T1000 (cell line): ENCODE data around the gene GDAP2.
"Not testable (repeated sequence)": the region's sequence is repeated elsewhere in the genome, so short reads cannot be mapped to it uniquely, and the experiment has no call there.

ENCODE experiments used
- DNase-seq: peaks from one replicate; lab custom pipeline; 2025; ENCODE audit warnings: mixed read lengths; lab: John Stamatoyannopoulos, UW

The GDAP2 gene

DNA sequence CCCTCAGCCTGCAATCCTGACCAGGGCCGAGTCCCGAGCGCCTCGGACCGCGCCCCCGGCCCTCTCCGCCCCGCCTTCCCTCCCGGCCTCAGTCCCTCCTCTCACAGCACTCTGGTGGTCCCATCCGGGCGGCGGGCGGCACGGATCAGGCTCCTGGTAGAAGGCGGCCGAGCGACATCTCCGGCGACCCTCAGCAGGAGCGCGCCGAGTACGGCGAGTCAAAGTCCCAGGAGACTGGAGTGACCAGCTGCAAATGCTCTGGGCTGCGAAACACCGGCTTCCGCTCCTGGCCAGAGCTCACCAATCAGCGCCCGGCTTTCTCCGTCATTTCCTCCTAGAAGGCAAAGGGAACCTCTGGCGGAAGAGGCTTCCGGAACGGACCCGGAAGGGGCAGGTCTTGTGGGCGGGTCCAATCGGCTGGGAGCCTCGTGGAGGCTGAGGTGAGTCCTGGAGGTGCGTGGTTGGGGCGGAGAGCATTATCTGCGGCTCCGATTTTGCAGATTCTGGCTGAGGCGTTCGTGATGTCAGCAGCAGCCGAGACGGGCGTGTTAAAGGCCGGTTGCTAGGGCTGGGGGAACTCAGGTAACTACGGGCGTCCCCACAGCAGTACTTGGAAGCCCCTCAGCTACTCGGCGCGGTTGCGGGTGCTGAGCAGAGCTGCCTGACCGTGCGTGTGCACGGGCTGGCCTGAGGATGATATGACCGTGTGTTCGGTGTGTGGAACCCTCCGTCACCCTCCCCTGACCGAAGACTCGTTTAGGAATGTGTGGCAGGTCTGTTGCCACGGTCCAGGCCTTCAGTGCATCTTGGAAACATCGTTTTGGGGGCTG is at the start of gene GDAP2, which contains the start of gene WDR3:
GDAP2 (minus strand) TSS at position 279 of the 830 bp plus-strand sequence. CDS start 9,264 bp downstream, outside the sequence.
WDR3 (plus strand) TSS at position 397 of the 830 bp plus-strand sequence. CDS start 3,581 bp downstream, outside the sequence.
- peak; percentile 93 for DNase-seq

DNA sequence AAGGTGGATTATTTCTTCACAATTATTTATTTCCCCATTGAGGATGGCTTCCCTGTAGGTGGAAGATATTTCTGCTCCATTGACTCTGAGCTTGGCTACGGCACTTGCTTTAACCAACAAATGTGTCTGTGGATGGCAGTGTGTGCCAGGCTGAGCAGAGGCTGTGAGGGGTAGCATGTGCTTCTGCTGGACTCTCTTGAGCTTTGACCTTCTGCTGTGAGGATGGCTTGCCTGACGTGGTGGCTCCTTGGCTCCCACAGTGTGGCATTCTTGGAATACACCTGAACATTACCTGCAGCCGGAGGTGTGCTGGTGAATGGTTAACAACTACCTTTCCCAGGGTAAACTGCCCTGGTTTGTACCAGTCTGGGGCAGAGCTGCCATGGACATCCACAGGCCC is 47.0 kb upstream of the GDAP2 start:
- no peak for DNase-seq

- no peak for DNase-seq
These were observed 42.4 kb upstream of the GDAP2 start for GRCh38 chr1:117971777-117972176.

DNA sequence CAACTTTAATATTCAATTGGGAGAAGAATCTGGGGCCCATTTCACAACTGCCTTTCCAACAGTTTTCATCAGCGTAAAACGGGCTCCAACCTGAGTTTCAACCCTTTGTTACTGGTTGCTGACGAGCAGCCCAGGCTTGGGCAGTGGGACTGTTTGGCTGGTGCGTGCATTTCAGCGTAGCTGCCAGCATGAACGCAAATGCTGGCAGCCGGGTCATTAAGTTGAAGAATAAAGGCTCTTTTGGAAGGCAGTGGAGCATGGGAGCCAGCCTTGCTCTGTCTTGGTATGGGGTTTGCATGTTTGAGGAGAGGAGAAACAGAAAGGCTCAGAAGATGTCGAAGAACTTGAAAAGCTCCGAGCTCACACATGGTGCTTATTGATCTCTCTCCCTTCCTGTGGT is 40.8 kb upstream of the GDAP2 start:
- DNase-seq, result no peak

DNA sequence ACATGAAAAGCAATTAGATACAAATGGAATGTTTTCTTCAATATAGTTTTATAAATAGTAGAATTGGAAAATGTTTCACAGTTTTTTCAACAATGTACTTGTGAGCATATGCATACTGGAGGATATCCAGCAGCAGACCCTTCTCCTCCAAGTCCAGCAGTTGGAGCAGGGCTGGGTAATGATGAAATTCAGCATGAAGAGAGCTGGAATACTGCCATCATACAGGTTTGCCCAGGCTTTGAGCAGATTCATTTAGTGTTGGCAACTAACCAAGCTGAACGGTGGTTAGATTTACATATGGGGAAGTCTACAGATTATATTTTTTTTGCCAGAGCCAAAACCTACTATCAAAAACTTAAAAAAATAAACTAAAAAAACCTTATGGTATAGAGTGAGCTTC is 38.5 kb upstream of the GDAP2 start:
- no peak for DNase-seq

GRCh38 chr1:117967477-117967876 is 38.1 kb upstream of the GDAP2 start:
- no peak for DNase-seq

DNA sequence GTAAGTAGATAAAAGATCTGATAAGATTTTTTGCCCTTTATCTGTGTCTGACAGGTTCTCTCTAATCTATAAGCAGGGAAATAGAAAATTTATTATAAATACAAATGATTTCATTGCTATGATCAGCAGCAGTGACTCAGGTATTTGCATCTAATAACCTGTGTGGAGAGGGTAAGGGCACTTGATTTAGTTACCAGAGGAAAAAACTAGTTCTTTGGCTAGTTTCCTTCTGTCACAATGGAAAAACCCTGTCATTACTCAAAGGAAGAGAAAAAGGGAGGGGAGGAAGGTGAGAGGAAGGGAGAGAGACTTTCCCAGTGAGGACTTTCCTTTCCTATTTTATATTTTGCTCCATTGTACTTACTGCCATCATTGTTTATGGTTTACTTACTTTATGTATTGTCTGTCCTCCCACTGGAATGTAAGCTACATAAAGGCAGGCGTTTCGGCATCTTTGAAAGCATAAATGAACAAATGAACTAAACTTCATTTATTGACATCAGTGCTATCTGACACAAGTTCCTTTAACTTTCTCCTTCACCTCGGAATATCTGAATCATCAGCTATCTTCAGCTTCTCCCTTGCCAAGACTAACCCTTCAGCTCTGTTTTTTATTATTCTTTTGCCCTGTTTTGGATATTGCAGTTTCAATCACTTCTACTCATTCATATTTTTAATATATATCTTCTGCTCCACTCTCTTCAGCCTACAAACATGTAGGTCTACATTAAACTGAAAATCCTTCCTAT is 35.0 kb upstream of the GDAP2 start:
- no peak for DNase-seq

- no peak for DNase-seq
These were observed 29.9 kb upstream of the GDAP2 start for GRCh38 chr1:117959364-117959763.

DNA sequence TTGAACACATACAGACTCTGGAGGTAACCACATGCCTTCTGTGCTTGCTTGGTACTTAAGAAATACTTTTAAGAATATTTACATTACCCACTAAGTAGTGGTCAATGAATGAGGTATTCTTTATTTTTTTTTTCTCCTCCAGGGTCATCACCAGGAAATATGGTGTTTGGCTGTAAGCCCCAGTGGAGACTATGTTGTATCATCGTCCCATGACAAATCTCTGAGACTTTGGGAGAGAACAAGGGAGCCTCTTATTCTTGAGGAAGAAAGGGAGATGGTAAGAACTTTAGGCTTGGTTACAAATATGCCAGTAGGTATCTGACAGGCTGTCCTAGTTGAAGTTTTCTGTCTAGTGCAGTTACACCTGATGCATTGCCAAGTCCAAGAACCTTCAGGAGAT is 23.0 kb upstream of the GDAP2 start:
- DNase-seq, result no peak

GRCh38 chr1:117942293-117942692 is 12.9 kb upstream of the GDAP2 start:
- DNase-seq, result no peak

DNA sequence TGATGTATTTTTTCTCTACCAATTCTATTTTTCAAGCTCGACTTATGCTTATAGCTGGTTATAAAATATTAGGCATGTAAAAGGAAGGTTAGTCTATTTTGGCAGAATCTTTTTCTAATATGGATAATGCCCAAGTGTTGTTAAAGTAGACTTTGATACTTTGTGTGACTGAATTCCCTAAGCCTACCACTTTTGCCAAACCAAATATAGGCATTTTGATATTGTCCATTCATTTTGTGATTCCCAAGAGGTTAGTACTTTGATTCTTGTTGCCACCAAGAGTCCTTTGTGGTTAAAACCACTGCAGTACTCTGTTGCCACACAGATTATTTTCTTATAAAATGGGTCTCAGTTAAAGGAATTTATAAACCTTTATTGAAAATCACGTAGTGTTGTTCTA is 4.3 kb upstream of the GDAP2 start:
- no peak for DNase-seq

- no peak for DNase-seq
These were observed 3.2 kb upstream of the GDAP2 start for GRCh38 chr1:117932576-117932975.

DNA sequence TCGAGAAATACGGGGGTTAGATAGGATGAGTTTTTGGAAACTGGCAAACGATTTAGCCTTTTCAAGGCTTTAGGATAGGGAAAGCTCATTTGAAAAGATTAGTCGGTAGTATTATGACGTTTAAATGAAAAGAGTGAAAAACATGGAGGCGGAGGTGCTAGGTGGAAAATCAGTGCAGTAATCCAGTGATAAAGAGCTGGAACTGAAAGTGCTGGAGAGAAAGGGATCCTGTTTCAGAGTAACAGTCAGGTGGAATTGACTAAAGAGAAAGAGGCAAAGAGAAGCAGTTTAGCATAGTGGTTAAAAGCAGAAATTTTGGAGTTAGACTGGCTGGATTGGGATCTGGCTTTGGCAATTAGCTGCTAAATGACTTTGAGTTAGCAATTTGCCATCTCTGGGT is 1.1 kb upstream of the GDAP2 start:
- DNase-seq, result no peak

GRCh38 chr1:117930173-117930447 is 689 bp upstream of the GDAP2 start:
- no peak for DNase-seq

DNA sequence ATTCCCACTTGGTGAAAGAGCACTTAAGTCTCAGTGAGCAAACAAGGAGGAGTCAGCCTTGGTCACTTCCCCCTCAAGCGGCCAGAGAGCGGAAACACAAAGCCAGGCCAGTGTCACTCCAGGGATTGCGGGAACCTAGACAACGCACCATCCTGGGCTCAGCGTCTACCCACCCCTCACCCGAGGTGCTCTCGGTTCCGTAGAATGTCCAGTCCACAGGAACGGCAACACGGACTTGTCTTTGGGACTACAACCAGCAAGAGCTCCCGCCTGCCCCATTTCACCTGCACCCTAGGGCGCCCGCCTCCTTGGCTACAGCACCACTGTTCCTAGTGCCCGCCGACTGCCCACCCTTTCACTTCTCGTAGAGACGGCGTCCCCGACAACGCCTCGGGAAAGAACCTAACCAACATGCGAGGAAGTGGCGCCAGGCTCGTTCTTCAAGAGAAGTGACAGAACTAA is 509 bp downstream of the GDAP2 start:
- peak; percentile 45 for DNase-seq

DNA sequence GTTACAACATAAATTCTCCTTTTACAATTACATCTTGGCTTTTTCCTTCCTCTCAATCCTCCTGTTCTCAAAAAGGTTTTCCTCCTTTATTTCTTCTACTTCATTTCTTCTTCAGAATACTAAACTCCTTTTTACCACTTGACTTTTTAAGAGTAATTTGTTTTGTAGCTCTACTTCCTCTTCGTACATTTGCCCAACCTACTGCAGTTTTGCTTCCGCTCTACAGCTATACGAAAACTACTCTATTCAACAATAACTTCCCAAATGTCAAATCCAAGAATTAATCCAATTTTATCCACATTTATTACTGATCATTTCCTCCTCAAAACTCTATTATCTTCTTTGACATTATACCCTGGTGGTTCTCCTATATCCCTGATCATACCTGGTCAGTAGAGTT is 3.4 kb downstream of the GDAP2 start:
- DNase-seq, result no peak

- not testable (repeated sequence) for DNase-seq
These were observed 6.7 kb downstream of the GDAP2 start for GRCh38 chr1:117922717-117923116.

DNA sequence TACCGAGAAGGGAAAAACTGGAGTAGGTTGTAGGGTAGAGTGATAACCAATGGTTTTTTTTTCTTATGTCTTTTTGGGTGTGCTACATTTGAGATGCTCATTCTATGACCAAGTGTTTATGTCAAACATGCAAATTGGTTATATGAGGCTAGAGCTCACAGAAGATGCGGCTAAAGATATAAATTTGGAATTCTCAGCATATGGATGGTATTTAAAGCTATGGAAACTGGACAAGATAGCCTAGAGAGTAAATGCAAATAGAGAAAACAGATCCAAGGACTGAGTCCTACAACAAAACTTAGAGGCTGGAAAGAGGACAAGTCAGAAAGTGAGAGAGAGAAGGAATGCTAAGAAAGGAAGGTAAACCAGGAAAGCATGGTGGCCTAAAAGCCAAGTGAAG is 7.4 kb downstream of the GDAP2 start:
- DNase-seq, result no peak

GRCh38 chr1:117919376-117919775 is 10.0 kb downstream of the GDAP2 start:
- no peak for DNase-seq

GRCh38 chr1:117911051-117911450 is 18.4 kb downstream of the GDAP2 start:
- DNase-seq, result no peak

DNA sequence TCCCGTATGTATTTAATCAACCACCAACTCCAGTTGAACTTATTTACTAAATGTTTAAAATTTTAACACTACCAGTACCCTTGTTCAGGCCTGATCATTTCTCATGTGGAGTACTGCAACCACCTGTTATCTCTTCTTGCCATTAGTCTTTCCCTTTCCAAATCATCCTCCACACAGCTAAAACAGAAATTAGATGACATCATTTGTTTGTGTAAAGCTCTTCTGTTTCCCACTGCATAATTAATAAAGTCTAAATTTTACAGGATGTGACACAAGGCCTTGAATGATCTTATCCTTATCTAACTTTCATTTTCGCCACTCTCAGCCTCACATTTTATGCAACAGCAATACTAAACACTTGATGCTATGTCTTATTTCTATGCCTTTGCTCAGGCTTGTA is 24.4 kb downstream of the GDAP2 start:
- DNase-seq, result no peak

- no peak for DNase-seq
These were observed 24.9 kb downstream of the GDAP2 start for GRCh38 chr1:117904485-117904884.

GRCh38 chr1:117902944-117903343 is 26.5 kb downstream of the GDAP2 start:
- no peak for DNase-seq
